Measurements from ENCODE around the gene TYSND1.
A peak's percentile ranks its signal among the peaks of the same experiment; 100 is the strongest.
"Not testable (repeated sequence)": the region's sequence is repeated elsewhere in the genome, so short reads cannot be mapped to it uniquely, and the experiment has no call there.

TYSND1 gene

DNA sequence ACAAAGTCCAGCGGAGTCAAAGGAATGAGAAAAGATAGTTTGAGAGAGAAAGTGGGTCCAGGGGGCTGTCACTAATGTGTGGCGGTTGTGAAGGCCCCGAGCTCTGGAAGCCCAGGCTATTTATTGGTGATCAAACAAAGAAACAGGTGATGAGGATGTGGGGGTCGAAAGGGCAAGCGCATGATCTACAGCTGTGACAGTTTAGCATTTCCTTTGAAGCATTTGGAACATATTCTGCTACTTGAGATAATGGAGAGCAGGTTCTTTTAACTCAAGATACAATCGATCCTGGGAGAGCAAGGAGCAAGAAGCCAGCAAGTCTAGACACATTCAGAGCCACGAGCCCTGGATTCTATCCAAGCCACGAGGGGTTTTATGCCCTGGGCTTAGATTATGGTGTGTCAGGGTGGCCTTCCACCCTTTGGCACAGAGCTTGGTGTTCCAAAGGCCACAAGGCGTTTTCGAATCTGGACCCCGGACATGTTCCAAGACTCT is 45.4 kb downstream of the TYSND1 start:
- DNase-seq, result not testable (repeated sequence)

DNA sequence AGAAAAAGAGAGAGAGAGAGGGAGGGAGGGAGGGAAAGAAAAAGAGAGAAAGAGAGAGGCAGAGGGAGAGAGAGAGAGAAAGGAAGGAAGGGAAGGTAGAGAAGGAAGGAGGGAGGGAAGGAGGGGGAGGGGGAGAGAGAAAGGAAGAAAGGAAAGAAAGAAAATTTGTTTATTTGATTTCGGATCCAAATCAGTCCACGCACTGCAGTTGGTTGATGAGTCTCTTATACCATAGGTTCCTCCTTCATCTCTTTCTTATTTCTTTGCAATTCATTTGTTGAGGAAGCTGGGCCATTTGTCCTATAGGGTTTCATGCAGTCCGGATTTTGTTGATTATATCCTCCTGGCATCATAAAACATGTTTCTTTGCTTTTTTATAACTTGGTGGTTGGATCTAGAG is 48.2 kb downstream of the TYSND1 start:
- DNase-seq, result no peak

DNA sequence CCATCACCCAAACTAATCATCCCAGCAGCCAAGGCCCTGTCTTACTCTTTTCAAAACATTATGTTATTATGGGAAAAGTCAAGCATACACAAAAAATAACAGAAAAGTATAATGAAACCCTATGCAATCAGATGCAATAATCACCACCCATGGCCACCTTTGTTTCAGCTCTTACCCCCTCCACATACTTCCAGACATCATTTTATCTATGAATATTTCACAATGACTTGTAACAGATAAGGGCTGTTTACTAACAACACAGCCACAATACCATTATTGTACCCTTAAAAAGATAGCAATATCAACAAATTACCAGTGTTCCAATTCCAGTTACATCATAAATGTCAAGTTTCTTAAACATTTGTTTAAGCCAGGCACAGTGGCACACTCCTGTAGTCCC is 49.0 kb downstream of the TYSND1 start:
- no peak for DNase-seq

DNA sequence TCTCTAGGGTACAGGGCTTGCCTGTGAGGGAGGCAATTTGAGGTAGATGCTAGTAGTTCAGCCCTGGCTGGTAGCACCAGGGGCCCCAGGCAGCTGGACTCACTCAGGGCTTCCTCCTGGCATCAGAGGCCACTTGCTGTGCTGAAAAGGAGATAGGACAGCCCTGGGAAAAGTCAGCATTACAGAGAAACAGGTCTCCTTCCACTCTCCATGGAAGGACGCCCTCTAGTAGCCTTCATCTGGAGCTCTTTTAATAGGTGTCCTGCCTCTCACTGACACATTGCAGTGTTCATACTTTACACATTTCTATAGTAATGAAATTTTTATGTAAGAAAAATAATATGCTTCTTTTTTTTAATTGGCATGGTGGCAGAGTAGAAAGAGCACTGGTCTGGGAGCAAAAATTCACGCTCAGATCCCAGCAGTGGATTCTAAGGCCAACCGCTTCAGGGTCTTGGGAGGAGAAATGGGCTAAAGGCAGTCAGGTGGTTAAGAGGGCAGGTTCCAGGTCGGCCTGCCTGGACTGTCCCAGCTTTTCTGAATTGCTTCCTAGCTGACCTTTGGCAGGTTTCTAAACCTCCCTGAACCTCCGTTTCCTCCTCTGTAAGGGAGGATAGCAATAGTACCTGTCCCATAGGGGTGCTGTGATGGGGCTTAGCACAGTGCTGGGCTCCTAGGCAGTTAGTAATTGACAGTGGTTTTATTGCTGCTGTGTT is 49.6 kb downstream of the TYSND1 start:
- DNase-seq, result no peak

DNA sequence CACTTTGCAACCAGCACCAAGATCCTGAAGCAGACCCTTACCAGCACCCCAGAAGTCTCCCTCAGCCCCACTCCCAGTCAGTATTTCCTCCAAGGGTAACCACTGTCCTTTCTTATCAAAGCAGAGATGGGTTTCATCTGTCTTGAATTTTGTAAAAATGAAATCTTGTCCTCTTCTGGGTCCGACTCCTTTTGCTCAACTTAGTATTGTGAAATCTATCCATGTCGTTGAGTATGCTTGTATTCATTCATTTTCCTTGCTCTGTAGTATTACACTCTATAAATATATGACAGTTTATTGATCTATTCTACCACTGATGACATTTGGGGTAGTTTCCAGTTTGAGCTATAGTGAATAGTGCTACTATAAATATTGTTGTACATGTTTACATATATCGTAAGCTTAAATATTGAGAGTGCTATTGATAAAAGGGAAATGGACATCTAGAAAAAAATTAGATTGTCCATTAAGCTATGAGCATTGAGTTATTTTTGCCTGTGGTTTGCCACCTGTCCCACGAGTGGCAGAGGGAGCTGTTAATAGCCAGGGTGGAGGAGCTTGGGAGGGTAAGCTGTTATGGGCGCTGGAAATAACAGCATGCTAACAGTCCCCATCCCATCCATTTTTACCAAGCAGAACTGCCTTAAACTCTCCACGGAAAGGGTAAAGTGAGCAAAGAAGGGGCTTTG is 50.3 kb downstream of the TYSND1 start:
- DNase-seq, result no peak

DNA sequence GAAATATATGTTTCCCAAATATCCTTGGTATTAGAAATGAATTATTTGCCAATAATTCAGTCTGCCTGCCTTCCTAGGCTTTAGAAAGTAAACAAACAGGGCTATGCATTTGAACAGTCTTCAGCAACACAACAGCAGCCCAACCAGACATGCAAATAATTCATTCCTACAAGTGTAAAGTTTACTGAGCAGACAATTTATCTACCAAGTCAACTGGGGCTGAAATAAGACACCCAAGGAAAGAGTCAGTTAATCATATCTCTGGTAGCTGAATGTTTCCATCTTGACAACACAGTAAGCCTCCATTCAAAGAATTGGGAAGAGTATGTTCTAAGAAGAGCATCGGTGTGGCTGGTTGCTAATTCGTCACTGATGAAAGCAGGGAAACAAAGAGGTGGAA is 52.2 kb downstream of the TYSND1 start:
- no peak for DNase-seq

DNA sequence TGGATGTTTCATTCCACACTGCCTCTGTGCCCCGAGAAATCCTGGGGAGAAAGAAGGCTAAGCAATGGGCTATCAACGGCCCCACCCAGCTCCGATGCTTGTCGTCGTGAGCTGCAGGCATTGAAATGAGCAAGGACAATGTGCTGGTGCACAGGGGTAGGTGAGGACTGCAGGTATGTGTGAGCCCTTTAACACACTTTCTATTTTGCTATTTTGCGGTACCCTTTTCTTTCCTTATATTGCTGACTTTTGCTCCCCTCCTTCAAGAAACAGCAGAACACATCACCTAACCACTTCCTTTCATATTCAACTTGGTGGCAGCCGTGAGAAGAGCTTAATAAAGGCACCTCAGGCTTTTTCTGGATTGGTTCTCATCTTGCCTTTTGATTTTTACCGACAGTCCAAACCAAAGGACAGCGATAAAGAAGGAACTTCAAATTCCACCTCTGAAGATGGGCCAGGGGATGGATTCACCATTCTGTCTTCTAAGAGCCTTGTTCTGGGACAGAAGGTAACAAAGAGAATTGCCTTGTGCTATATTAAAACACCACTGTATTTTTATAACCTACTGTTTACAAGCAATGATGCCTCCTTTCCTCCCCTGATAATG is 53.1 kb downstream of the TYSND1 start:
- DNase-seq, result peak; percentile 44

DNA sequence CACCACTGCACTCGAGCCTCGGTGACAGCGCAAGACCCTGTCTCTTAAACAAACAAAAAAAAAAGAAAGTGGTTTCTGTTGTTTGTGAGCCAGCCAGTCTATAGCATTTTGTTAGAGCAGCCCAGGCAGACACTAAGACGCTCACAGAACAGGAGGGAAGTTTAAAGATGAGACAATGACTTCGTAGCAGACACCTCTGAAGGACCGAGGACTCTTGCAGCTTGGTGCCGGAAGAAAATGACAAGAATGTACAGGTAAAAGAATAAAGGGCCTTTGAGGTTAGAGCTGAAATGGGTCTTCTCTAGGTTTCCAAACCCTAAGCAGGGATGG is 54.1 kb downstream of the TYSND1 start:
- DNase-seq, result no peak

DNA sequence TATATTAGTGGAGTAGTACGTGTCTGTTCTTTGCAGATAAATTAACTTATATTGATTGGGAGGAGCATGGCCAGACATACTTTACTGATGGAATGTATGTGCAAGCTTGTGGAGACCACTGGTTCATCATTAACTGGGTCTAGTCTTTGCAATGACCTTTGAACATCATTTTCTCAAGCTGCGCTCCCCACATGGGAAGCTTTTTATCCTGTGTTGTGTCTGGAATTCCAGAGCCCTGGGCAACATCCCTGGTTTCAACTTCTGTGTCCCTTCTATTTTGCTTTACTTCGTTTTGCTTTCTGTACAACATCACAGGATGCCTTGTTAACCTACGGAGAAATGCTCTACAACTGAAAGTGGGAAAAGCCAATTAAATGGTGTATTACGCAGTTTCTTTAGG is 55.5 kb downstream of the TYSND1 start:
- DNase-seq, result no peak

DNA sequence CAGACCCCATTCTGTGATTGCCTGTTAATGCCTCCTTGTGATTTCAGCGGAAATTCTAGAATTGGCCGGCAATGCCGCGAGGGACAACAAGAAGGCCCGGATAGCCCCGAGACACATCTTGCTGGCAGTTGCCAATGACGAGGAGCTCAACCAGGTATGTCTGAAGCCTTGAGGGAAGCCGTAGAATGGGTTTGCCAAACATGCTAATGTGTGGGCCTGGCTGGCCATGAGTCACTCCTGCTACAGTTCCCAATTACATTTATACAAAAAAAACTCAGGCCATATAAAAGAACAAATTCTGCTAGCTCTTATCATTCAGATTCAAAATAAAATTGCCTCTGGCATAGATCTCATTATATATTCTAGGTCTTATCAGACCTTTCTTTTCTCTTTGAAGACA is 56.5 kb downstream of the TYSND1 start:
- no peak for DNase-seq

DNA sequence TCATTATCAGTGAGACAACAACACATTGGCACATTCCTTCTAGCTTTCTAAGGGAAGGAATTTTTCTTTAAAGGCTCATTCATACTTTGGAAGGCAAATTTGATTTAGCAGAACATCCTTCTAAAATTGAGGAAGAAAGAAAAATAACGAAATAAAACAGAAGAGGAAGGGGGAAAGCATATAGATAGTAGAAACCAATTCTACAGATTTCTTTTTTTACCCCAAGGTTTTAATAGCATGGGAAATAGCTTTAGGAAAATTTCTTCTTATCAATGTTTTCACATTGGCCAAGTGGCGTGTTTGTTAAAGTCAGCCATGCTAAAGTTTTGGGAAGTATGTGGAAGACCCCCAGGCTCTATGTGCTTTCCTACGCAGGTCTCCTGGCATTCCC is 58.2 kb downstream of the TYSND1 start:
- no peak for DNase-seq
